Measurements from ENCODE around the gene HEPHL1.

DNA sequence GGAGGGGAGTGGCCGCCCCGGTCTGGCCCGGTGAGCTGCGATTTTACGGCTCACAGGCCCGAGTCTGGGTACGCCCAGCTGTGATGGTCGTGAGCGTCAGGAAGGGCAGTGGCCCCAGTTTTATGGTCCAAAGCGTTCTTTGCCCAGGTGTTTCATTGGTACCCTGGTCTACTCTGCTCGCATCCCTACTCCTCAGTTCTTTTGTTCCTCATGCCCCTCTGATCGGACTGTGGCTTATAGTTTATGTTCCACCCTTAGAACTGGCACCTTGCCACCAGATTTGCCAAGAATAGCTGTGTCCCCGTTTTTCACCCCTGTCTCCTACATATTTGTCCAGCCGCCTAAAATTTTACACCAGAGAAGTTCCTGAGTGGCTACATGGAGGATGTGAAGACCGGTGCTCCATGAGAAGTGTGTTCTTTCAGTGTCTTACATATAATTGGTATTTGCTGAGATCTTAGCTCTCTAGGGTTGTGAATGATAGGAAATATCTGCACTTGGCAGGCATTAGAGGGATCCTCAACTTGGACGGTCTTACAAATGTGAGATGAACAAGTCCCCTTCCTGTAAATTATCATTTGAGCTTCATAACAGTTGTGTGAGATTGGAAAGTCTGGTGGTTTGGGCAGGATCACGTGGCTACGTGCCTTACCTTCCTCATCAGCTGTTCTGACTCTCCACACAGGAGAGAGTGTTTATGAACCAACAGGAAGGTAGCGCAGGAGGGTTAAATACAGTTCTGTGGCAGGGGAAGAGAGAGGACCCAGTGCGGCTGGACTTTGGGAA, 108.6 kb downstream of the HEPHL1 start:
- TF ChIP-seq, protein P1, sequence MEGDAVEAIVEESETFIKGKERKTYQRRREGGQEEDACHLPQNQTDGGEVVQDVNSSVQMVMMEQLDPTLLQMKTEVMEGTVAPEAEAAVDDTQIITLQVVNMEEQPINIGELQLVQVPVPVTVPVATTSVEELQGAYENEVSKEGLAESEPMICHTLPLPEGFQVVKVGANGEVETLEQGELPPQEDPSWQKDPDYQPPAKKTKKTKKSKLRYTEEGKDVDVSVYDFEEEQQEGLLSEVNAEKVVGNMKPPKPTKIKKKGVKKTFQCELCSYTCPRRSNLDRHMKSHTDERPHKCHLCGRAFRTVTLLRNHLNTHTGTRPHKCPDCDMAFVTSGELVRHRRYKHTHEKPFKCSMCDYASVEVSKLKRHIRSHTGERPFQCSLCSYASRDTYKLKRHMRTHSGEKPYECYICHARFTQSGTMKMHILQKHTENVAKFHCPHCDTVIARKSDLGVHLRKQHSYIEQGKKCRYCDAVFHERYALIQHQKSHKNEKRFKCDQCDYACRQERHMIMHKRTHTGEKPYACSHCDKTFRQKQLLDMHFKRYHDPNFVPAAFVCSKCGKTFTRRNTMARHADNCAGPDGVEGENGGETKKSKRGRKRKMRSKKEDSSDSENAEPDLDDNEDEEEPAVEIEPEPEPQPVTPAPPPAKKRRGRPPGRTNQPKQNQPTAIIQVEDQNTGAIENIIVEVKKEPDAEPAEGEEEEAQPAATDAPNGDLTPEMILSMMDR (IDR thresholded peaks at IDR 0.05; ENCODE audit: insufficient read depth, low read depth, low read length) = no peak
- no peak for TF ChIP-seq EZH2 (IDR thresholded peaks at IDR 0.05; ENCODE audit: insufficient read depth, low read length)
